Cardiac muscle cell (in vitro differentiated cells and primary cell): ENCODE measurements around the gene DTD1. TPM values are rescaled to one million over a fixed set of nuclear protein-coding genes. Genes with fewer than 3 reads are reported as not detected.

Source experiments
- DNase-seq, 2 donors: peaks; one replicate each; pipeline versions ENCODE4 v3.0.0 to v3.0.0-alpha.2; 2010 to 2017; ENCODE audit warnings: low read depth in 1 of 2, low spot score in 1 of 2
- H3K27ac ChIP-seq: fragments of 200-600 bp; sonication (generic); 2 replicates; pipeline ENCODE4 v1.5.1; 2016
- H3K27me3 ChIP-seq: fragments of 200-600 bp; sonication (generic); 2 replicates; pipeline ENCODE4 v1.6.0; 2016; ENCODE audit warnings: control low read depth
- H3K36me3 ChIP-seq: fragments of 200-600 bp; sonication (generic); 2 replicates; pipeline ENCODE4 v1.5.1; 2016; ENCODE audit warnings: control low read depth
- H3K4me1 ChIP-seq: fragments of 200-600 bp; sonication (generic); 2 replicates; pipeline ENCODE4 v1.8.1; 2017; ENCODE audit warnings: low read depth, mild to moderate bottlenecking, mixed run types
- H3K4me3 ChIP-seq: fragments of 200-600 bp; sonication (generic); 2 replicates; pipeline ENCODE4 v1.5.1; 2016; ENCODE audit warnings: mild to moderate bottlenecking
- H3K9me3 ChIP-seq: fragments of 200-600 bp; sonication (generic); 2 replicates; pipeline ENCODE4 v1.5.1; 2017; ENCODE audit warnings: low read depth, mild to moderate bottlenecking, control low read depth
- CTCF ChIP-seq: IDR thresholded peaks from 2 replicates; pipeline ENCODE4 v1.5.1; 2012; ENCODE audit warnings: low read depth, mild to moderate bottlenecking, low read length
- polyA plus RNA-seq: library from polyadenylated mRNA; unstranded; fragments of >200 nt; fragmentation: Nextera tagmentation; extraction: Ambion mirVana; gene quantifications from 2 replicates; pipeline ENCODE4 v1.2.1, GENCODE V29; 2016
- total RNA-seq: library from RNA; depleted of rRNA; stranded (reverse); fragments of >200 nt; gene quantifications from 2 replicates; pipeline ENCODE4 v1.2.3, GENCODE V29; 2016

Gene DTD1
- total and polyA plus RNA-seq, 2 experiments from 2014 or later, result 62.8 to 71.6 TPM

GRCh38 chr20:18724788-18725464, 137.1 kb downstream of the DTD1 start:
- no peak for TF ChIP-seq CTCF
- Histone ChIP-seq H3K27me3 (no peaks in the 10 kb centered on the region), H3K4me3 (no peak overlapping the region), H3K36me3 (no peaks in the 10 kb centered on the region), H3K4me1 (no peaks in the 10 kb centered on the region), H3K9me3 (no peaks in the 10 kb centered on the region), H3K27ac (no peak overlapping the region)
- DNase-seq, result no peak

- Histone ChIP-seq H3K27ac (no peak overlapping the region), H3K4me1 (no peaks in the 10 kb centered on the region), H3K36me3 (no peaks in the 10 kb centered on the region), H3K4me3 (no peak overlapping the region), H3K27me3 (no peaks in the 10 kb centered on the region), H3K9me3 (no peaks in the 10 kb centered on the region)
- no peak for DNase-seq
- TF ChIP-seq CTCF, result no peak
Measured at GRCh38 chr20:18727032-18727508, 139.2 kb downstream of the DTD1 start.

- DNase-seq, result no peak
- no peak for TF ChIP-seq CTCF
- Histone ChIP-seq H3K27ac (no peak overlapping the region), H3K36me3 (no peaks in the 10 kb centered on the region), H3K4me1 (no peaks in the 10 kb centered on the region), H3K27me3 (no peaks in the 10 kb centered on the region), H3K9me3 (no peaks in the 10 kb centered on the region), H3K4me3 (no peak overlapping the region)
Measured at GRCh38 chr20:18728165-18728869, 140.5 kb downstream of the DTD1 start.

GRCh38 chr20:18728870-18729224, 141.0 kb downstream of the DTD1 start:
- no peak for DNase-seq
- Histone ChIP-seq H3K4me1 (no peaks in the 10 kb centered on the region), H3K9me3 (no peaks in the 10 kb centered on the region), H3K4me3 (no peak overlapping the region), H3K27ac (no peak overlapping the region), H3K27me3 (no peaks in the 10 kb centered on the region), H3K36me3 (no peaks in the 10 kb centered on the region)
- TF ChIP-seq CTCF, result no peak

GRCh38 chr20:18729231-18729825, 141.5 kb downstream of the DTD1 start:
- Histone ChIP-seq H3K4me3 (no peak overlapping the region), H3K27me3 (no peaks in the 10 kb centered on the region), H3K4me1 (no peaks in the 10 kb centered on the region), H3K27ac (no peak overlapping the region), H3K9me3 (no peaks in the 10 kb centered on the region), H3K36me3 (no peaks in the 10 kb centered on the region)
- no peak for TF ChIP-seq CTCF
- no peak for DNase-seq
